Sigmoid colon (tissue), 4 donors: Measurements from ENCODE around the gene ING5.

Experiments used
- EP300 ChIP-seq, 4 donors: sonication (generic); formaldehyde crosslinking; IDR thresholded peaks; one replicate each; pipeline ENCODE4 v1.6.1; 2017; ENCODE audit warnings: antibody characterized with exemption in 4 of 4
- POLR2A ChIP-seq, 2 donors: fragments of 450-650 bp; IDR thresholded peaks; one replicate each; pipeline ENCODE4 v1.6.1; 2016; ENCODE audit warnings: antibody characterized with exemption in 2 of 2, mild to moderate bottlenecking in 2 of 2, moderate library complexity in 2 of 2
- POLR2AphosphoS5 ChIP-seq, 4 donors: sonication (generic); formaldehyde crosslinking; IDR thresholded peaks; one replicate each; pipeline ENCODE4 v1.6.1; 2017; ENCODE audit warnings: antibody characterized with exemption in 4 of 4
- TF ChIP-seq, protein P1 (sequence below), 4 experiments: fragments of 450-650 bp in 3 of 4; fragments of 200-600 bp in 1 of 4; IDR thresholded peaks; one replicate each; pipeline ENCODE4 v1.5.1; 2016 to 2019; ENCODE audit warnings: antibody characterized with exemption in 4 of 4, mild to moderate bottlenecking in 3 of 4, moderate library complexity in 2 of 4

DNA sequence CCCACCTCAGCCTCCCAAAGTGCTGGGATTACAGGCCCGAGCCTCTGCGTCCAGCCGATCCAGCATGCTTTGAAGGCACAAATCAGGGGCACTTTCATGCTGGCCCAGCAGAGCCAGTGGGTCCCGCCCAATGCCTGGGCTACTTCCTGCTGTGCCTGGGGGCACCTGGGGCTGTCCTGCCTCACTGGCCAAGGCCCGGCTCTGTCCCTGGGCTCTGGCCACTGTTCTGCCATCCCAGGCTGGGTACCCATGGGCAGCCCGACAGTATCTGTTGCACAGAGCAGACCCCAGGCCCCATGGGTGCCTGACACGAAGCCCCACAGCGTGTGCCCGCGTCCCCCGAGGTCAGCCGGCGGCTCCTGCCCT lies 68.0 kb downstream of the ING5 start:
- TF ChIP-seq, protein P1, sequence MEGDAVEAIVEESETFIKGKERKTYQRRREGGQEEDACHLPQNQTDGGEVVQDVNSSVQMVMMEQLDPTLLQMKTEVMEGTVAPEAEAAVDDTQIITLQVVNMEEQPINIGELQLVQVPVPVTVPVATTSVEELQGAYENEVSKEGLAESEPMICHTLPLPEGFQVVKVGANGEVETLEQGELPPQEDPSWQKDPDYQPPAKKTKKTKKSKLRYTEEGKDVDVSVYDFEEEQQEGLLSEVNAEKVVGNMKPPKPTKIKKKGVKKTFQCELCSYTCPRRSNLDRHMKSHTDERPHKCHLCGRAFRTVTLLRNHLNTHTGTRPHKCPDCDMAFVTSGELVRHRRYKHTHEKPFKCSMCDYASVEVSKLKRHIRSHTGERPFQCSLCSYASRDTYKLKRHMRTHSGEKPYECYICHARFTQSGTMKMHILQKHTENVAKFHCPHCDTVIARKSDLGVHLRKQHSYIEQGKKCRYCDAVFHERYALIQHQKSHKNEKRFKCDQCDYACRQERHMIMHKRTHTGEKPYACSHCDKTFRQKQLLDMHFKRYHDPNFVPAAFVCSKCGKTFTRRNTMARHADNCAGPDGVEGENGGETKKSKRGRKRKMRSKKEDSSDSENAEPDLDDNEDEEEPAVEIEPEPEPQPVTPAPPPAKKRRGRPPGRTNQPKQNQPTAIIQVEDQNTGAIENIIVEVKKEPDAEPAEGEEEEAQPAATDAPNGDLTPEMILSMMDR (IDR thresholded peaks at IDR 0.05) = no peak
- TF ChIP-seq POLR2AphosphoS5 (IDR thresholded peaks at IDR 0.05) = no peak
- no peak for TF ChIP-seq EP300 (IDR thresholded peaks at IDR 0.05)
- no peak for TF ChIP-seq POLR2A (IDR thresholded peaks at IDR 0.05)
